Stimulated activated CD4-positive, alpha-beta T cell treated with anti-CD3 and anti-CD28 coated beads, Interleukin-2, amount 100 ng/mL, for 4 hours (primary cell): ENCODE data around the gene AVPR2.

Source experiments
- DNase-seq: peaks from one replicate; pipeline ENCODE4 v3.0.0-alpha.2; 2020; ENCODE audit warnings: low read depth

Gene AVPR2

GRCh38 chrX:153952373-153953026 is 48.0 kb downstream of the AVPR2 start:
- DNase-seq: no peak

GRCh38 chrX:153953342-153953830 is 48.9 kb downstream of the AVPR2 start:
- peak; percentile 54 for DNase-seq

- DNase-seq: no peak
These were observed 49.6 kb downstream of the AVPR2 start for GRCh38 chrX:153953892-153954557.

GRCh38 chrX:153954558-153955227 is 50.2 kb downstream of the AVPR2 start:
- DNase-seq: no peak

- no peak for DNase-seq
These were observed 50.8 kb downstream of the AVPR2 start for GRCh38 chrX:153955228-153955732.

GRCh38 chrX:153956044-153956907 is 51.8 kb downstream of the AVPR2 start:
- DNase-seq: no peak
